ENCODE results near the gene CSF1.

CSF1 gene

GRCh38 chr1:109927356-109927755, 16.7 kb downstream of the CSF1 start:
- no peak overlapping the region for H3K4me3 ChIP-seq (ENCODE audit: low read depth, low read length)
- no peak for DNase-seq (ENCODE audit: low read depth)
- TF ChIP-seq CTCF (IDR thresholded peaks at IDR 0.05; ENCODE audit: insufficient read depth, low read depth, low read length, missing control alignments) = no peak

GRCh38 chr1:109927911-109928321, 17.3 kb downstream of the CSF1 start:
- no peak overlapping the region for H3K4me3 ChIP-seq (ENCODE audit: low read depth, low read length)
- no peak for TF ChIP-seq CTCF (IDR thresholded peaks at IDR 0.05; ENCODE audit: insufficient read depth, low read depth, low read length, missing control alignments)
- DNase-seq (ENCODE audit: low read depth) = no peak

GRCh38 chr1:109928591-109929111, 18.0 kb downstream of the CSF1 start:
- no peak overlapping the region for H3K4me3 ChIP-seq (ENCODE audit: low read depth, low read length)
- no peak for DNase-seq (ENCODE audit: low read depth)
- no peak for TF ChIP-seq CTCF (IDR thresholded peaks at IDR 0.05; ENCODE audit: insufficient read depth, low read depth, low read length, missing control alignments)

- TF ChIP-seq CTCF (IDR thresholded peaks at IDR 0.05; ENCODE audit: insufficient read depth, low read depth, low read length, missing control alignments) = no peak
- no peak for DNase-seq (ENCODE audit: low read depth)
Measured at GRCh38 chr1:109929170-109929569, 18.5 kb downstream of the CSF1 start.

GRCh38 chr1:109929588-109930251, 19.1 kb downstream of the CSF1 start:
- no peak for TF ChIP-seq CTCF (IDR thresholded peaks at IDR 0.05; ENCODE audit: insufficient read depth, low read depth, low read length, missing control alignments)
- H3K4me3 ChIP-seq (ENCODE audit: low read depth, low read length) = no peak overlapping the region
- no peak for DNase-seq (ENCODE audit: low read depth)

More at GRCh38 chr1:109929170-109929569, 18.5 kb downstream of the CSF1 start:
- no peak overlapping the region for H3K4me3 ChIP-seq (ENCODE audit: low read depth, low read length)

- DNase-seq (ENCODE audit: low read depth) = no peak
- TF ChIP-seq CTCF (IDR thresholded peaks at IDR 0.05; ENCODE audit: insufficient read depth, low read depth, low read length, missing control alignments) = no peak
- no peak overlapping the region for H3K4me3 ChIP-seq (ENCODE audit: low read depth, low read length)
Measured at GRCh38 chr1:109930252-109930993, 19.8 kb downstream of the CSF1 start.

Data from GM12865 (cell line).